ENCODE results near the gene HOXA4.

HOXA4 gene

GRCh38 chr7:27123477-27124053, 7.0 kb downstream of the HOXA4 start:
- Histone ChIP-seq H3K4me1 (peaks cover 17% of the 10 kb centered on the region), H3K27me3 (ENCODE audit: low read depth) (no peaks in the 10 kb centered on the region), H3K9me3 (no peaks in the 10 kb centered on the region), H3K36me3 (replicated peaks) (no peaks in the 10 kb centered on the region; the same call in 1 of the 2 replicates), H3K4me3 (no peak overlapping the region)
- in situ Hi-C loops (cut with MboI; ENCODE audit: low sequenced_read_pairs), result no loop called here
- DNase-seq (ENCODE audit: low spot score in 2 of 2), result no peak

GRCh38 chr7:27123007-27123476, 7.5 kb downstream of the HOXA4 start:
- DNase-seq (ENCODE audit: low spot score in 2 of 2), result no peak
- Histone ChIP-seq H3K27me3 (ENCODE audit: low read depth) (no peaks in the 10 kb centered on the region), H3K36me3 (replicated peaks) (no peaks in the 10 kb centered on the region; the same call in 1 of the 2 replicates), H3K4me3 (no peak overlapping the region), H3K4me1 (peaks cover 15% of the 10 kb centered on the region), H3K9me3 (no peaks in the 10 kb centered on the region)
- in situ Hi-C loops (cut with MboI; ENCODE audit: low sequenced_read_pairs), result no loop called here

- Histone ChIP-seq H3K9me3 (no peaks in the 10 kb centered on the region), H3K36me3 (replicated peaks) (no peaks in the 10 kb centered on the region; the same call in 1 of the 2 replicates), H3K4me1 (peaks cover 9% of the 10 kb centered on the region), H3K4me3 (no peak overlapping the region), H3K27me3 (ENCODE audit: low read depth) (no peaks in the 10 kb centered on the region)
- in situ Hi-C loops (cut with MboI; ENCODE audit: low sequenced_read_pairs), result no loop called here
- DNase-seq (ENCODE audit: low spot score in 2 of 2), result no peak
These were observed 8.3 kb downstream of the HOXA4 start for GRCh38 chr7:27122077-27122910.

- no peak for DNase-seq (ENCODE audit: low spot score in 2 of 2)
- in situ Hi-C loops (cut with MboI; ENCODE audit: low sequenced_read_pairs), result no loop called here
- H3K27me3 ChIP-seq (ENCODE audit: low read depth), result no peaks in the 10 kb centered on the region
- no peaks in the 10 kb centered on the region for H3K9me3 ChIP-seq
- H3K36me3 ChIP-seq (replicated peaks), result no peaks in the 10 kb centered on the region; the same call in 1 of the 2 replicates
- no peak overlapping the region for H3K4me3 ChIP-seq
- peaks cover 3% of the 10 kb centered on the region for H3K4me1 ChIP-seq
These were observed 8.9 kb downstream of the HOXA4 start for GRCh38 chr7:27121684-27122076.

- DNase-seq (ENCODE audit: low spot score in 2 of 2), result no peak
- no peaks in the 10 kb centered on the region for H3K27me3 ChIP-seq (ENCODE audit: low read depth)
- H3K4me1 ChIP-seq, result peaks cover 19% of the 10 kb centered on the region
- in situ Hi-C loops (cut with MboI; ENCODE audit: low sequenced_read_pairs), result no loop called here
- no peaks in the 10 kb centered on the region; the same call in 1 of the 2 replicates for H3K36me3 ChIP-seq (replicated peaks)
- H3K9me3 ChIP-seq, result no peaks in the 10 kb centered on the region
- no peak overlapping the region for H3K4me3 ChIP-seq
These were observed 11.1 kb downstream of the HOXA4 start for GRCh38 chr7:27119412-27119911.

- Histone ChIP-seq H3K27me3 (ENCODE audit: low read depth) (no peaks in the 10 kb centered on the region), H3K4me3 (no peak overlapping the region)
- in situ Hi-C loops (cut with MboI; ENCODE audit: low sequenced_read_pairs), result no loop called here
These were observed 12.0 kb downstream of the HOXA4 start for GRCh38 chr7:27118580-27118979.

GRCh38 chr7:27117887-27118491, 12.6 kb downstream of the HOXA4 start:
- H3K4me3 ChIP-seq, result no peak overlapping the region
- in situ Hi-C loops (cut with MboI; ENCODE audit: low sequenced_read_pairs), result no loop called here
- no peaks in the 10 kb centered on the region for H3K9me3 ChIP-seq
- H3K27me3 ChIP-seq (ENCODE audit: low read depth), result no peaks in the 10 kb centered on the region
- H3K4me1 ChIP-seq, result peaks cover 27% of the 10 kb centered on the region
- no peaks in the 10 kb centered on the region; the same call in 1 of the 2 replicates for H3K36me3 ChIP-seq (replicated peaks)
- DNase-seq (ENCODE audit: low spot score in 2 of 2), result no peak

More at GRCh38 chr7:27118580-27118979, 12.0 kb downstream of the HOXA4 start:
- no peak for DNase-seq (ENCODE audit: low spot score in 2 of 2)
- no peaks in the 10 kb centered on the region; the same call in 1 of the 2 replicates for H3K36me3 ChIP-seq (replicated peaks)
- H3K9me3 ChIP-seq, result no peaks in the 10 kb centered on the region
- H3K4me1 ChIP-seq, result peaks cover 23% of the 10 kb centered on the region

- DNase-seq (ENCODE audit: low spot score in 2 of 2), result no peak
- Histone ChIP-seq H3K36me3 (replicated peaks) (no peaks in the 10 kb centered on the region; the same call in 1 of the 2 replicates), H3K9me3 (no peaks in the 10 kb centered on the region), H3K4me3 (no peak overlapping the region), H3K4me1 (peaks cover 32% of the 10 kb centered on the region), H3K27me3 (ENCODE audit: low read depth) (no peaks in the 10 kb centered on the region)
- in situ Hi-C loops (cut with MboI; ENCODE audit: low sequenced_read_pairs), result no loop called here
These were observed 13.3 kb downstream of the HOXA4 start for GRCh38 chr7:27116962-27117886.

- in situ Hi-C loops (cut with MboI; ENCODE audit: low sequenced_read_pairs), result no loop called here
- H3K4me3 ChIP-seq, result no peak overlapping the region
- H3K4me1 ChIP-seq, result peaks cover 32% of the 10 kb centered on the region
- no peaks in the 10 kb centered on the region for H3K9me3 ChIP-seq
- H3K27me3 ChIP-seq (ENCODE audit: low read depth), result no peaks in the 10 kb centered on the region
- no peaks in the 10 kb centered on the region; the same call in 1 of the 2 replicates for H3K36me3 ChIP-seq (replicated peaks)
- DNase-seq (ENCODE audit: low spot score in 2 of 2), result no peak
These were observed 14.3 kb downstream of the HOXA4 start for GRCh38 chr7:27116031-27116961.

- peak; percentile 84 to 86 for DNase-seq (ENCODE audit: low spot score in 2 of 2)
- no peaks in the 10 kb centered on the region for H3K27me3 ChIP-seq (ENCODE audit: low read depth)
- peaks cover 32% of the 10 kb centered on the region for H3K4me1 ChIP-seq
- in situ Hi-C loops (cut with MboI; ENCODE audit: low sequenced_read_pairs), result no loop called here
- H3K9me3 ChIP-seq, result no peaks in the 10 kb centered on the region
- no peaks in the 10 kb centered on the region for H3K36me3 ChIP-seq (replicated peaks)
- peak overlapping the region; percentile 4 for H3K4me3 ChIP-seq
These were observed 15.1 kb downstream of the HOXA4 start for GRCh38 chr7:27115221-27116026.

GRCh38 chr7:27114881-27115220, 15.7 kb downstream of the HOXA4 start:
- in situ Hi-C loops (cut with MboI; ENCODE audit: low sequenced_read_pairs), result no loop called here
- Histone ChIP-seq H3K36me3 (replicated peaks) (no peaks in the 10 kb centered on the region), H3K27me3 (ENCODE audit: low read depth) (no peaks in the 10 kb centered on the region), H3K4me1 (peaks cover 32% of the 10 kb centered on the region), H3K4me3 (no peak overlapping the region), H3K9me3 (no peaks in the 10 kb centered on the region)
- DNase-seq (ENCODE audit: low spot score in 2 of 2), result no peak

Data from HAP-1 (cell line).